GM23338 (cell line): ENCODE measurements around the gene CMYA5. TPM values are rescaled to one million over a fixed set of nuclear protein-coding genes. Genes with fewer than 3 reads are reported as not detected.

ENCODE experiments used
- ATAC-seq: fragments of 200-7000 bp; cut with Tn5 transposase; 3 replicates; pipeline ENCODE4 v1.9.1; 2020
- DNase-seq: peaks from one replicate; pipeline ENCODE4 v3.0.0-alpha.2; 2015; ENCODE audit warnings: low spot score
- H2AFZ ChIP-seq: fragments of 200-600 bp; sonication (generic); 2 replicates; pipeline ENCODE4 v1.8.0; 2016; ENCODE audit warnings: antibody characterized with exemption, mild to moderate bottlenecking, moderate library complexity
- H3F3A ChIP-seq: fragments of 200-600 bp; sonication (generic); replicated peaks from 2 replicates; pipeline ENCODE4 v1.8.0; 2017; ENCODE audit warnings: antibody characterized with exemption, mixed run types, low read depth
- H3K27ac ChIP-seq: fragments of 200-600 bp; sonication (generic); 2 replicates; pipeline ENCODE4 v1.6.1; 2016; ENCODE audit warnings: low read depth
- H3K27me3 ChIP-seq: fragments of 200-600 bp; sonication (generic); 2 replicates; pipeline ENCODE4 v1.8.0; 2016; ENCODE audit warnings: mild to moderate bottlenecking, mixed run types, moderate library complexity; ENCODE audit not compliant: insufficient read depth
- H3K36me3 ChIP-seq: fragments of 200-600 bp; sonication (generic); 2 replicates; pipeline ENCODE4 v1.8.0; 2016; ENCODE audit warnings: mild to moderate bottlenecking; ENCODE audit not compliant: insufficient read depth
- H3K4me1 ChIP-seq: fragments of 200-600 bp; sonication (generic); 2 replicates; pipeline ENCODE4 v1.8.0; 2016; ENCODE audit warnings: mild to moderate bottlenecking, moderate library complexity; ENCODE audit not compliant: insufficient read depth
- H3K4me2 ChIP-seq: fragments of 200-600 bp; sonication (generic); 2 replicates; pipeline ENCODE4 v1.7.1; 2017; ENCODE audit warnings: mixed run types
- H3K4me3 ChIP-seq: fragments of 200-600 bp; sonication (generic); 2 replicates; pipeline ENCODE4 v1.6.1; 2016; ENCODE audit warnings: mixed run types
- H3K79me2 ChIP-seq: fragments of 200-600 bp; sonication (generic); replicated peaks from 2 replicates; pipeline ENCODE4 v1.8.0; 2017; ENCODE audit warnings: mild to moderate bottlenecking; ENCODE audit not compliant: insufficient read depth
- H3K9me2 ChIP-seq: fragments of 200-600 bp; sonication (generic); 2 replicates; pipeline ENCODE4 v1.8.0; 2017; ENCODE audit not compliant: insufficient read depth
- H4K20me1 ChIP-seq: fragments of 200-600 bp; sonication (generic); replicated peaks from 2 replicates; pipeline ENCODE4 v1.8.0; 2017; ENCODE audit warnings: mild to moderate bottlenecking; ENCODE audit not compliant: insufficient read depth
- H3K27ac Mint-ChIP-seq: 2 replicates; pipeline ENCODE4 v1.8.0; 2020; ENCODE audit warnings: inconsistent platforms, mild to moderate bottlenecking, moderate library complexity, mixed read lengths
- H3K27me3 Mint-ChIP-seq: 3 replicates; pipeline ENCODE4 v1.8.0; 2022; ENCODE audit warnings: low read depth, mild to moderate bottlenecking, moderate library complexity, mixed read lengths, inconsistent platforms; ENCODE audit not compliant: insufficient read depth, poor library complexity
- H3K36me3 Mint-ChIP-seq: 3 replicates; pipeline ENCODE4 v1.8.0; 2021; ENCODE audit warnings: low read depth, mild to moderate bottlenecking, inconsistent platforms, moderate library complexity, mixed read lengths
- H3K4me1 Mint-ChIP-seq: 3 replicates; pipeline ENCODE4 v1.8.0; 2020; ENCODE audit warnings: mild to moderate bottlenecking, inconsistent platforms, mixed read lengths
- H3K4me3 Mint-ChIP-seq: 3 replicates; pipeline ENCODE4 v1.8.0; 2021; ENCODE audit warnings: moderate library complexity, mild to moderate bottlenecking, inconsistent platforms, mixed read lengths
- H3K9me3 Mint-ChIP-seq: 3 replicates; pipeline ENCODE4 v1.8.0; 2020; ENCODE audit warnings: moderate library complexity, mild to moderate bottlenecking, inconsistent platforms, mixed read lengths
- CREB1 ChIP-seq: fragments of 250-450 bp; sonication (Bioruptor Pico); IDR thresholded peaks from 2 replicates; pipeline ENCODE4 v1.5.0; 2020; ENCODE audit warnings: low read depth, mild to moderate bottlenecking, moderate library complexity
- ETS1 ChIP-seq: IDR thresholded peaks from 2 replicates; pipeline ENCODE4 v1.6.1; 2016; ENCODE audit warnings: antibody characterized with exemption
- EZH2 ChIP-seq: fragments of 200-600 bp; sonication (generic); IDR thresholded peaks from one replicate; pipeline ENCODE4 v1.8.0; 2017; ENCODE audit warnings: antibody characterized with exemption, mild to moderate bottlenecking, low read depth; ENCODE audit not compliant: unreplicated experiment
- EZH2phosphoT487 ChIP-seq: fragments of 200-600 bp; sonication (generic); IDR thresholded peaks from one replicate; pipeline ENCODE4 v1.8.1; 2018; ENCODE audit warnings: antibody characterized with exemption; ENCODE audit not compliant: unreplicated experiment
- JUNB ChIP-seq: IDR thresholded peaks from one replicate; pipeline ENCODE4 v1.6.1; 2016; ENCODE audit warnings: antibody characterized with exemption; ENCODE audit not compliant: unreplicated experiment
- NANOG ChIP-seq: IDR thresholded peaks from 2 replicates; pipeline ENCODE4 v1.6.1; 2016; ENCODE audit warnings: antibody characterized with exemption, borderline replicate concordance
- POLR2AphosphoS5 ChIP-seq: IDR thresholded peaks from 2 replicates; pipeline ENCODE4 v1.6.1; 2016; ENCODE audit warnings: antibody characterized with exemption, low read depth
- REST ChIP-seq: IDR thresholded peaks from one replicate; pipeline ENCODE4 v1.6.1; 2018; ENCODE audit warnings: antibody characterized with exemption; ENCODE audit not compliant: unreplicated experiment
- STAT1 ChIP-seq: IDR thresholded peaks from one replicate; pipeline ENCODE4 v1.6.1; 2016; ENCODE audit warnings: antibody characterized with exemption; ENCODE audit not compliant: unreplicated experiment
- ZNF114 ChIP-seq: fragments of 250-450 bp; sonication (Bioruptor Pico); IDR thresholded peaks from 2 replicates; pipeline ENCODE4 v1.5.0; 2020; ENCODE audit warnings: mild to moderate bottlenecking, moderate library complexity
- ZNF331 ChIP-seq: fragments of 250-450 bp; sonication (Bioruptor Pico); IDR thresholded peaks from 2 replicates; pipeline ENCODE4 v1.5.0; 2020; ENCODE audit warnings: low read depth, mild to moderate bottlenecking, moderate library complexity
- ZNF462 ChIP-seq: fragments of 250-450 bp; sonication (Bioruptor Pico); IDR thresholded peaks from 2 replicates; pipeline ENCODE4 v1.5.0; 2020; ENCODE audit warnings: mild to moderate bottlenecking, moderate library complexity
- polyA plus RNA-seq: library from polyadenylated mRNA; unstranded; fragments of >200 nt; fragmentation: Nextera tagmentation; extraction: Ambion mirVana; gene quantifications from 2 replicates; pipeline ENCODE4 v1.2.1, GENCODE V29; 2016
- total RNA-seq: library from RNA; depleted of rRNA; stranded (reverse); fragments of >200 nt; shearing (Covaris generic); gene quantifications from 2 replicates; pipeline ENCODE4 v1.2.3, GENCODE V29; 2014
- TF ChIP-seq, protein P1 (sequence below), 2 experiments: fragments of 200-600 bp in 1 of 2; sonication (generic) in 1 of 2; conservative IDR thresholded peaks; 2 replicates each; pipeline versions ENCODE4 v1.5.1 to v1.6.1; 2016 to 2017; ENCODE audit warnings: antibody characterized with exemption in 2 of 2, low read depth in 2 of 2, mild to moderate bottlenecking in 2 of 2, moderate library complexity in 1 of 2

CMYA5 gene
- total and polyA plus RNA-seq, 2 experiments from 2014 or later = 0.45 to 0.49 TPM

DNA sequence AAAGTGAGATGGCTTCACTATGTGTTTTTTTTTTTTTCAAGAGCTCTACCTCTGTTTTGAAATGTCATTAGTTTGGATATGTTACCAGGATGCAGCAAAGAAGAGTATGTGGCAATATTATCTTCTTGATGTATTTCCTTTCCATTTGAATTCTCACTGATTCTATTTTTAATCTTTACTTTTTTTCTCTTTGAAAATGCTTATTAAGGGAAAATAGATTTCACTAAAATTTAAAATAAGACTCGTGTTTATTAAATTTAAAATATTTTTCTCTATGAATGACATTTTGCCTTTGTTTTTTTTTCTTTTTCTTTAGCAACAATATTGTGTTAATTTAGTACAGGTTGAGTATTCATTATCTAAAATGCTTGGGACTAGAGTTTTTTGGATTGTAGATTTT is 48.2 kb upstream of the CMYA5 start:
- no peak overlapping the region for H3K27ac ChIP-seq
- H3F3A ChIP-seq = no peaks in the 10 kb centered on the region
- H3K27ac Mint-ChIP-seq = no peak overlapping the region
- H3K4me3 Mint-ChIP-seq = no peak overlapping the region
- peaks cover 16% of the 10 kb centered on the region; the same call in 2 of the 3 replicates for H3K36me3 Mint-ChIP-seq
- H3K9me3 Mint-ChIP-seq = no peaks in the 10 kb centered on the region
- DNase-seq (no peak), ATAC-seq (no peak)
- H3K9me2 ChIP-seq = no peaks in the 10 kb centered on the region
- no peak overlapping the region for H3K4me3 ChIP-seq
- TF ChIP-seq POLR2AphosphoS5 (no peak), EZH2phosphoT487 (no peak), JUNB (no peak), EZH2 (no peak), CREB1 (CRISPR knock-in tag) (no peak), ETS1 (no peak), NANOG (no peak), ZNF114 (CRISPR knock-in tag) (no peak), STAT1 (no peak), REST (no peak), ZNF462 (CRISPR knock-in tag) (no peak), ZNF331 (CRISPR knock-in tag) (no peak)
- TF ChIP-seq, protein P1, sequence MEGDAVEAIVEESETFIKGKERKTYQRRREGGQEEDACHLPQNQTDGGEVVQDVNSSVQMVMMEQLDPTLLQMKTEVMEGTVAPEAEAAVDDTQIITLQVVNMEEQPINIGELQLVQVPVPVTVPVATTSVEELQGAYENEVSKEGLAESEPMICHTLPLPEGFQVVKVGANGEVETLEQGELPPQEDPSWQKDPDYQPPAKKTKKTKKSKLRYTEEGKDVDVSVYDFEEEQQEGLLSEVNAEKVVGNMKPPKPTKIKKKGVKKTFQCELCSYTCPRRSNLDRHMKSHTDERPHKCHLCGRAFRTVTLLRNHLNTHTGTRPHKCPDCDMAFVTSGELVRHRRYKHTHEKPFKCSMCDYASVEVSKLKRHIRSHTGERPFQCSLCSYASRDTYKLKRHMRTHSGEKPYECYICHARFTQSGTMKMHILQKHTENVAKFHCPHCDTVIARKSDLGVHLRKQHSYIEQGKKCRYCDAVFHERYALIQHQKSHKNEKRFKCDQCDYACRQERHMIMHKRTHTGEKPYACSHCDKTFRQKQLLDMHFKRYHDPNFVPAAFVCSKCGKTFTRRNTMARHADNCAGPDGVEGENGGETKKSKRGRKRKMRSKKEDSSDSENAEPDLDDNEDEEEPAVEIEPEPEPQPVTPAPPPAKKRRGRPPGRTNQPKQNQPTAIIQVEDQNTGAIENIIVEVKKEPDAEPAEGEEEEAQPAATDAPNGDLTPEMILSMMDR (conservative IDR thresholded peaks at IDR 0.05; ENCODE audit: low read depth in 2 of 2) = no peak
- H3K27me3 ChIP-seq = no peaks in the 10 kb centered on the region
- H3K4me1 ChIP-seq = peaks cover 7% of the 10 kb centered on the region; the same call in 1 of the 2 replicates
- peaks cover 3% of the 10 kb centered on the region for H4K20me1 ChIP-seq
- no peak overlapping the region for H3K4me2 ChIP-seq
- no peak overlapping the region for H2AFZ ChIP-seq
- peaks cover 7% of the 10 kb centered on the region for H3K36me3 ChIP-seq
- H3K27me3 Mint-ChIP-seq = no peaks in the 10 kb centered on the region
- peaks cover 10% of the 10 kb centered on the region; the same call in 2 of the 3 replicates for H3K4me1 Mint-ChIP-seq
- no peaks in the 10 kb centered on the region for H3K79me2 ChIP-seq
